Progenitor cell of endocrine pancreas (in vitro differentiated cells): ENCODE results near the gene UST. TPM values are rescaled to one million over a fixed set of nuclear protein-coding genes. Genes with fewer than 3 reads are reported as not detected.

Experiments used
- DNase-seq: peaks from one replicate; pipeline ENCODE4 v3.0.0; 2021; ENCODE audit warnings: low spot score; ENCODE audit not compliant: unreplicated experiment
- H3K27ac Mint-ChIP-seq: 2 replicates; pipeline ENCODE4 v1.8.0; 2021; ENCODE audit warnings: mild to moderate bottlenecking, moderate library complexity, mixed read lengths
- H3K27me3 Mint-ChIP-seq: 2 replicates; pipeline ENCODE4 v1.8.0; 2021; ENCODE audit warnings: mixed read lengths
- H3K36me3 Mint-ChIP-seq: 2 replicates; pipeline ENCODE4 v1.8.0; 2022; ENCODE audit warnings: mixed read lengths; ENCODE audit not compliant: insufficient read depth
- H3K4me1 Mint-ChIP-seq: 2 replicates; pipeline ENCODE4 v1.8.0; 2021; ENCODE audit warnings: low read depth, mixed read lengths
- H3K4me3 Mint-ChIP-seq: 2 replicates; pipeline ENCODE4 v1.8.0; 2021; ENCODE audit warnings: low read depth, mild to moderate bottlenecking, moderate library complexity, mixed read lengths
- H3K9me3 Mint-ChIP-seq: 2 replicates; pipeline ENCODE4 v1.8.0; 2021; ENCODE audit warnings: low read depth, mixed read lengths
- CTCF ChIP-seq: fragments of 200-600 bp; sonication (generic); IDR thresholded peaks from one replicate; pipeline ENCODE4 v1.5.0; 2021; ENCODE audit warnings: antibody characterized with exemption, mild to moderate bottlenecking; ENCODE audit not compliant: unreplicated experiment
- total RNA-seq: library from RNA; stranded (reverse); gene quantifications from 2 replicates; pipeline ENCODE4 v1.2.1, GENCODE V29; 2021

Gene UST
- total RNA-seq, 1 donor from 2014 or later = 2.9 TPM

- Mint-ChIP-seq H3K27me3 (peaks cover 3% of the 10 kb centered on the region), H3K27ac (no peak overlapping the region), H3K4me1 (no peaks in the 10 kb centered on the region), H3K36me3 (no peaks in the 10 kb centered on the region), H3K9me3 (peaks cover 7% of the 10 kb centered on the region), H3K4me3 (no peak overlapping the region)
- TF ChIP-seq CTCF = no peak
- no peak for DNase-seq
Measured at GRCh38 chr6:148711833-148712654, 34.8 kb upstream of the UST start.

- TF ChIP-seq CTCF = no peak
- Mint-ChIP-seq H3K27ac (no peak overlapping the region), H3K4me1 (no peaks in the 10 kb centered on the region), H3K27me3 (peaks cover 3% of the 10 kb centered on the region), H3K36me3 (no peaks in the 10 kb centered on the region), H3K4me3 (no peak overlapping the region), H3K9me3 (peaks cover 7% of the 10 kb centered on the region)
- no peak for DNase-seq
Measured at GRCh38 chr6:148713033-148713738, 33.6 kb upstream of the UST start.

DNA sequence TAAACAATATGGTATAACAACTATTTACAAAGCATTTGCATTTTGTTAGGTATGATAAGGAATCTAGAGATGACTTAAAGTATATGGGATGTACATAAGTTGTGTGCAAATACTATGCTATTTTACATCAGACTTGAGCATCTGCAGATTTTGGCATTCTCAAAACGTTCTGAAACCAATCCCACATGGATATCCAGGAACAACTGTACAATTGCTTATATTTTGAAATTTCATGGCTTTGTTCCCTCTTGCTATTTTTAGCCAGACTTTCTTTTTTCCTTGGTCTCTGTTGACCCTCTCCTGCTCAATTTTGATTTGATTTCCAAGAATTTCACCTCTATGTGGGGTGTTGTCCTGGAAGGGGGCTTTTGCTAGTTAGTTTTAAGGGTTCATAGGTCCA is 32.9 kb upstream of the UST start:
- Mint-ChIP-seq H3K36me3 (no peaks in the 10 kb centered on the region), H3K9me3 (peaks cover 7% of the 10 kb centered on the region), H3K4me3 (no peak overlapping the region), H3K27me3 (peaks cover 3% of the 10 kb centered on the region), H3K4me1 (no peaks in the 10 kb centered on the region), H3K27ac (no peak overlapping the region)
- DNase-seq = no peak
- no peak for TF ChIP-seq CTCF

GRCh38 chr6:148716811-148717210 is 30.0 kb upstream of the UST start:
- TF ChIP-seq CTCF = no peak
- no peak for DNase-seq
- H3K4me1 Mint-ChIP-seq = no peaks in the 10 kb centered on the region
- no peaks in the 10 kb centered on the region for H3K36me3 Mint-ChIP-seq
- peaks cover 7% of the 10 kb centered on the region for H3K9me3 Mint-ChIP-seq
- H3K4me3 Mint-ChIP-seq = no peak overlapping the region
- no peak overlapping the region for H3K27ac Mint-ChIP-seq
- H3K27me3 Mint-ChIP-seq = peaks cover 4% of the 10 kb centered on the region

GRCh38 chr6:148720406-148720805 is 26.4 kb upstream of the UST start:
- Mint-ChIP-seq H3K9me3 (peaks cover 5% of the 10 kb centered on the region), H3K27ac (no peak overlapping the region)

More at GRCh38 chr6:148720406-148720805, 26.4 kb upstream of the UST start:
- Mint-ChIP-seq H3K4me1 (no peaks in the 10 kb centered on the region), H3K27me3 (peaks cover 6% of the 10 kb centered on the region), H3K36me3 (peaks cover 3% of the 10 kb centered on the region), H3K4me3 (no peak overlapping the region)
- TF ChIP-seq CTCF = no peak
- DNase-seq = no peak
